ENCODE data around the gene RNF25. TPM values are rescaled to one million over a fixed set of nuclear protein-coding genes. Genes with fewer than 3 reads are reported as not detected.

RNF25 gene
- total and polyA plus RNA-seq, 2 of the 4 experiments (the other 2 are of a cell fraction): 56.5 to 78.1 TPM

- intact Hi-C loops (cut with micrococcal nuclease) (no loop called here), in situ Hi-C loops (cut with MboI; ENCODE audit: low sequenced_read_pairs) (no loop called here), dilution Hi-C loops (cut with HindIII; ENCODE audit: low sequenced_read_pairs, unreplicated experiment) (no loop called here)
- Histone ChIP-seq H3K4me2 (ENCODE audit: low read depth, low read length) (no peak overlapping the region), H3K18ac (ENCODE audit: low read depth, low read length) (no peak overlapping the region), H2AK9ac (replicated peaks; ENCODE audit: low read depth, low read length, poor library complexity) (no peak overlapping the region), H3K4me3 (ENCODE audit: insufficient read depth, low read depth, low read length) (no peak overlapping the region), H3K79me1 (ENCODE audit: low read depth in 1 of 2, low read length in 2 of 2) (no peaks in the 10 kb centered on the region), H2AK5ac (ENCODE audit: low read depth, low read length) (no peak overlapping the region), H3K27me3 (ENCODE audit: control insufficient read depth, insufficient read depth, low read length) (no peaks in the 10 kb centered on the region), H3K4me1 (ENCODE audit: control insufficient read depth, insufficient read depth, low read length) (peaks cover 3% of the 10 kb centered on the region), H3K56ac (ENCODE audit: extremely low read depth, insufficient read depth, low read length) (no peak overlapping the region), H3K9me1 (ENCODE audit: insufficient read depth, low read length) (peaks cover 7% of the 10 kb centered on the region; the same call in 1 of the 2 replicates), H3K36me3 (ENCODE audit: control insufficient read depth, insufficient read depth, low read length) (peaks cover 21% of the 10 kb centered on the region), H3K14ac (replicated peaks; ENCODE audit: low read depth, low read length) (no peak overlapping the region), H3K27ac (ENCODE audit: insufficient read depth, low read length) (no peak overlapping the region), H2BK15ac (ENCODE audit: low read depth, low read length) (no peak overlapping the region), H4K8ac (ENCODE audit: low read depth in 2 of 2, low read length in 2 of 2) (no peak overlapping the region), H2BK20ac (ENCODE audit: low read depth, low read length) (no peak overlapping the region), H2BK5ac (ENCODE audit: low read depth, low read length, poor library complexity, severe bottlenecking) (no peak overlapping the region), H3K9me3 (ENCODE audit: control insufficient read depth, insufficient read depth, low read length) (no peaks in the 10 kb centered on the region), H4K91ac (ENCODE audit: insufficient read depth, low read depth, low read length) (no peak overlapping the region), H2AFZ (replicated peaks; ENCODE audit: low read length, poor library complexity) (no peak overlapping the region), H4K20me1 (ENCODE audit: insufficient read depth, low read length) (no peaks in the 10 kb centered on the region), H4K5ac (ENCODE audit: low read depth, low read length) (no peak overlapping the region), H3K9ac (ENCODE audit: low read depth, low read length) (no peak overlapping the region), H3K23ac (ENCODE audit: low read depth, low read length) (no peak overlapping the region), H3K4ac (ENCODE audit: low read depth, low read length) (no peak overlapping the region), H2BK120ac (ENCODE audit: low read depth, low read length) (no peak overlapping the region)
- ChIA-PET CTCF (interaction anchor here (1.0 kb wide), 1 partner anchor 16 kb away, joined by 3 read pairs; no protein-coding TSS in a partner anchor), POLR2A (ENCODE audit: unreplicated experiment) (no interaction called here)
- BruUV-seq (replicated peaks): no TSS peak
- 89% methylated on average over 1 of the region's 4 CpGs; no CpG with 5 or more reads in 1 of the 2 experiments for WGBS, 2 experiments (ENCODE audit: extremely low coverage in 2 of 2, insufficient read length in 1 of 2)
- peak; percentile 47 for DNase-seq
- TF ChIP-seq POLR2A (IDR thresholded peaks at IDR 0.05; ENCODE audit: low read depth, low read length) (no peak), RCOR1 (IDR thresholded peaks at IDR 0.05; ENCODE audit: insufficient replicate concordance, low read length) (no peak), CEBPB (IDR thresholded peaks at IDR 0.05; ENCODE audit: low read depth, low read length) (no peak), SMC3 (IDR thresholded peaks at IDR 0.05; ENCODE audit: low read depth, low read length) (no peak), CTCF (conservative IDR thresholded peaks at IDR 0.05; ENCODE audit: low read depth, low read length) (no peak), ELK1 (IDR thresholded peaks at IDR 0.05; ENCODE audit: borderline replicate concordance, low read depth, low read length) (no peak), MAFK (IDR thresholded peaks at IDR 0.05; ENCODE audit: low read depth, low read length) (no peak), FOS (IDR thresholded peaks at IDR 0.05; ENCODE audit: low read depth, low read length) (no peak), BHLHE40 (IDR thresholded peaks at IDR 0.05; ENCODE audit: low read depth, low read length) (no peak), MXI1 (IDR thresholded peaks at IDR 0.05; ENCODE audit: borderline replicate concordance, low read depth, low read length) (no peak), RAD21 (IDR thresholded peaks at IDR 0.05; ENCODE audit: low read length) (no peak), CHD1 (IDR thresholded peaks at IDR 0.05; ENCODE audit: low read depth, low read length) (no peak), USF2 (IDR thresholded peaks at IDR 0.05; ENCODE audit: low read depth, low read length) (no peak), MAZ (IDR thresholded peaks at IDR 0.05; ENCODE audit: borderline replicate concordance, low read depth, low read length) (no peak), NFE2L2 (IDR thresholded peaks at IDR 0.05; ENCODE audit: low read depth, low read length) (no peak), RFX5 (IDR thresholded peaks at IDR 0.05; ENCODE audit: low read depth, low read length) (no peak)
- no peak for ATAC-seq (ENCODE audit: low read depth)
Observed at GRCh38 chr2:218631837-218632236, 40.0 kb downstream of the RNF25 start.
